Trophoblast cell (in vitro differentiated cells and primary cell): ENCODE measurements around the gene HOXA10.

ENCODE experiments used
- DNase-seq, 2 donors: peaks; one replicate each; pipeline ENCODE4 v3.0.0-alpha.2; 2016
- H2AFZ ChIP-seq: 2 replicates; pipeline ENCODE4 v1.6.1; 2013; ENCODE audit warnings: low read length, moderate library complexity, mild to moderate bottlenecking; ENCODE audit not compliant: insufficient read depth, poor library complexity
- H2AK5ac ChIP-seq: 2 replicates; pipeline ENCODE4 v1.6.1; 2013; ENCODE audit warnings: mild to moderate bottlenecking, low read length
- H2BK120ac ChIP-seq: 2 replicates; pipeline ENCODE4 v1.6.1; 2013; ENCODE audit warnings: low read length, mild to moderate bottlenecking, moderate library complexity; ENCODE audit not compliant: insufficient read depth, poor library complexity
- H2BK12ac ChIP-seq: 2 replicates; pipeline ENCODE4 v1.6.1; 2013; ENCODE audit warnings: mild to moderate bottlenecking, low read length, moderate library complexity
- H2BK5ac ChIP-seq: 2 replicates; pipeline ENCODE4 v1.6.1; 2013; ENCODE audit warnings: low read length, low read depth, moderate library complexity, mild to moderate bottlenecking; ENCODE audit not compliant: poor library complexity
- H3K14ac ChIP-seq: 2 replicates; pipeline ENCODE4 v1.6.1; 2013; ENCODE audit warnings: mild to moderate bottlenecking, low read length
- H3K18ac ChIP-seq: 2 replicates; pipeline ENCODE4 v1.6.1; 2013; ENCODE audit warnings: mild to moderate bottlenecking, low read length
- H3K23ac ChIP-seq: 2 replicates; pipeline ENCODE4 v1.6.1; 2013; ENCODE audit warnings: low read length
- H3K27ac ChIP-seq: 2 replicates; pipeline ENCODE4 v1.5.1; 2013; ENCODE audit warnings: low read depth, mild to moderate bottlenecking, inconsistent platforms, low read length, moderate library complexity
- H3K27me3 ChIP-seq: 2 replicates; pipeline ENCODE4 v1.6.1; 2013; ENCODE audit warnings: inconsistent platforms, mild to moderate bottlenecking, low read length, moderate library complexity; ENCODE audit not compliant: insufficient read depth
- H3K36me3 ChIP-seq, 2 experiments: 1 replicate in 1 of 2; 2 replicates in 1 of 2; pipeline ENCODE4 v1.6.1; 2013; ENCODE audit warnings: low read length in 2 of 2, mild to moderate bottlenecking in 2 of 2, moderate library complexity in 1 of 2; ENCODE audit not compliant: insufficient read depth in 2 of 2, control insufficient read depth in 1 of 2
- H3K4ac ChIP-seq: 2 replicates; pipeline ENCODE4 v1.6.1; 2013; ENCODE audit warnings: low read depth, mild to moderate bottlenecking, low read length, moderate library complexity
- H3K4me1 ChIP-seq, 2 experiments: 1 replicate in 1 of 2; 2 replicates in 1 of 2; pipeline ENCODE4 v1.6.1; 2013; ENCODE audit warnings: low read length in 2 of 2, mild to moderate bottlenecking in 2 of 2, moderate library complexity in 1 of 2; ENCODE audit not compliant: insufficient read depth in 2 of 2, control insufficient read depth in 1 of 2
- H3K4me2 ChIP-seq: 2 replicates; pipeline ENCODE4 v1.6.1; 2013; ENCODE audit warnings: inconsistent platforms, mild to moderate bottlenecking, low read length, moderate library complexity
- H3K4me3 ChIP-seq: 2 replicates; pipeline ENCODE4 v1.5.1; 2013; ENCODE audit warnings: mild to moderate bottlenecking, low read depth, low read length, inconsistent platforms
- H3K79me1 ChIP-seq: one replicate; pipeline ENCODE4 v1.6.1; 2013; ENCODE audit warnings: low read length
- H3K79me2 ChIP-seq: 2 replicates; pipeline ENCODE4 v1.6.1; 2013; ENCODE audit warnings: low read length, mild to moderate bottlenecking; ENCODE audit not compliant: control insufficient read depth, insufficient read depth, poor library complexity
- H3K9ac ChIP-seq: 2 replicates; pipeline ENCODE4 v1.6.1; 2013; ENCODE audit warnings: mild to moderate bottlenecking, low read length
- H3K9me3 ChIP-seq: 2 replicates; pipeline ENCODE4 v1.6.1; 2013; ENCODE audit warnings: low read depth, mild to moderate bottlenecking, control low read depth, inconsistent platforms, low read length; ENCODE audit not compliant: insufficient read depth
- H4K12ac ChIP-seq: 2 replicates; pipeline ENCODE4 v1.6.1; 2013; ENCODE audit warnings: low read depth, mild to moderate bottlenecking, low read length, moderate library complexity
- H4K8ac ChIP-seq: 2 replicates; pipeline ENCODE4 v1.6.1; 2013; ENCODE audit warnings: low read depth, mild to moderate bottlenecking, low read length, moderate library complexity
- H4K91ac ChIP-seq: one replicate; pipeline ENCODE4 v1.6.1; 2013; ENCODE audit warnings: low read depth, mild to moderate bottlenecking, low read length, moderate library complexity
- WGBS: extraction: QIAGEN DNeasy Blood & Tissue Kit; methylation state at CpG from one replicate; pipeline ENCODE4 v1.1.7; 2013; ENCODE audit warnings: missing lambda C conversion rate; ENCODE audit not compliant: insufficient read length, insufficient coverage; ENCODE audit errors: extremely low coverage; 5-methylcytosine and 5-hydroxymethylcytosine counted together

Gene HOXA10

GRCh38 chr7:27128034-27128433 is 46.1 kb downstream of the HOXA10 start:
- no peak overlapping the region for H4K12ac ChIP-seq
- no peak overlapping the region for H2BK120ac ChIP-seq
- H3K23ac ChIP-seq: no peak overlapping the region
- H3K4me2 ChIP-seq: no peak overlapping the region
- H3K14ac ChIP-seq: no peak overlapping the region
- H3K9me3 ChIP-seq: peaks cover 20% of the 10 kb centered on the region
- no peaks in the 10 kb centered on the region for H3K36me3 ChIP-seq
- no peak overlapping the region for H4K91ac ChIP-seq
- H2BK5ac ChIP-seq: no peak overlapping the region
- no peak overlapping the region for H2AK5ac ChIP-seq
- H2BK12ac ChIP-seq: no peak overlapping the region
- H3K27me3 ChIP-seq: peaks cover 84% of the 10 kb centered on the region
- H3K18ac ChIP-seq: no peak overlapping the region
- no peak overlapping the region for H3K4me3 ChIP-seq
- H3K4ac ChIP-seq: no peak overlapping the region
- no peak overlapping the region for H4K8ac ChIP-seq
- no peaks in the 10 kb centered on the region for H3K79me2 ChIP-seq
- no peak for DNase-seq
- H3K4me1 ChIP-seq: peaks cover 8 to 10% of the 10 kb centered on the region in 2 experiments
- no CpG with 5 or more reads among the region's 2 CpGs for WGBS
- H3K79me1 ChIP-seq: no peaks in the 10 kb centered on the region
- no peak overlapping the region for H3K27ac ChIP-seq
- no peak overlapping the region for H2AFZ ChIP-seq
- no peak overlapping the region for H3K9ac ChIP-seq

DNA sequence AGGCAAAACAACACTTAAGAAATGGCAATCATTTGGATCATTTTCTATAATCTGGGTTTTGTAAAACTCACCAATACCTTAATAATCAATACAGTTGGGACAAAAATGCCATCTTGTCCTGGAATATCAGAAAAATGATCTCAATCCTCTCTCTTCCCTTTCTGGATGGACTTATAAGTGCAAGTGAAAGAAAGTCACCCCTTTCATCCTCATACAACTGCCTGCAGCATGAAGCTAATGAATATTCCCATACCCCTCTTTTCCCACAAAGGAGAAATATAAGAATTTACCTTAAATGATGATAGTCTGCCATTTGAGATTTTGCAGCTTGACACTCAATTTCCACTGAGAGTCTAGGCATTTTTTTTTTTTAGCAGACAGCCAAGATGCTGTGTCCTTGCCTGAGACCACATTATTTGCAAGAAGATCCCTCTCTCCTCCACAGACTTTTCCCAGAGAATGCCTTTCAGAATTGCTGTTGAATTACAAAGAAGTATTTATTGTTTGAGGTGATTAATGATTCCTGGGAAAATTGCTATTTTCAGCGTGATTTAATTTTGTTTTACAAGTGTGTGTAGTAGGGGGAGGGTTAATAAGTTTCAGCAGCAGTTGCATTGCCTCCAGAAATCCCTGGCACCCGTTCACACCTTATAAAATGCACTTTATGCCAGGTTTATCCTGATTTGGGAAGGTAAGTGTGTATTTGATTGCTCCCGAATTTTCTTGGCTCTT is 47.4 kb downstream of the HOXA10 start:
- peaks cover 93% of the 10 kb centered on the region for H3K27me3 ChIP-seq
- H2AFZ ChIP-seq: no peak overlapping the region
- no peak overlapping the region for H4K91ac ChIP-seq
- H2AK5ac ChIP-seq: no peak overlapping the region
- no peak overlapping the region for H2BK5ac ChIP-seq
- no peaks in the 10 kb centered on the region for H3K79me1 ChIP-seq
- no peak overlapping the region for H3K18ac ChIP-seq
- no peak overlapping the region for H2BK12ac ChIP-seq
- no peak overlapping the region for H3K14ac ChIP-seq
- no peak overlapping the region for H4K12ac ChIP-seq
- peaks cover 8 to 10% of the 10 kb centered on the region in 2 experiments for H3K4me1 ChIP-seq
- H3K27ac ChIP-seq: no peak overlapping the region
- no peak overlapping the region for H3K23ac ChIP-seq
- no peak for DNase-seq
- no peaks in the 10 kb centered on the region for H3K79me2 ChIP-seq
- no peak overlapping the region for H3K4me3 ChIP-seq
- H3K9me3 ChIP-seq: peaks cover 25% of the 10 kb centered on the region
- H3K9ac ChIP-seq: no peak overlapping the region
- no peaks in the 10 kb centered on the region for H3K36me3 ChIP-seq
- no peak overlapping the region for H3K4ac ChIP-seq
- H2BK120ac ChIP-seq: no peak overlapping the region
- no peak overlapping the region for H4K8ac ChIP-seq
- no peak overlapping the region for H3K4me2 ChIP-seq
- no CpG with 5 or more reads among the region's 3 CpGs for WGBS

- no peak overlapping the region for H2BK120ac ChIP-seq
- no peaks in the 10 kb centered on the region for H3K79me2 ChIP-seq
- peaks cover 7% of the 10 kb centered on the region in 2 experiments for H3K4me1 ChIP-seq
- no peak overlapping the region for H3K4me2 ChIP-seq
- no peak for DNase-seq
- H3K23ac ChIP-seq: no peak overlapping the region
- H3K4me3 ChIP-seq: no peak overlapping the region
- H4K8ac ChIP-seq: no peak overlapping the region
- H3K27ac ChIP-seq: no peak overlapping the region
- peaks cover 23% of the 10 kb centered on the region for H3K9me3 ChIP-seq
- H3K27me3 ChIP-seq: peaks cover 88% of the 10 kb centered on the region
- H3K4ac ChIP-seq: no peak overlapping the region
- no peak overlapping the region for H2AFZ ChIP-seq
- no peak overlapping the region for H3K14ac ChIP-seq
- H4K12ac ChIP-seq: no peak overlapping the region
- H2BK12ac ChIP-seq: no peak overlapping the region
- no peak overlapping the region for H4K91ac ChIP-seq
- no peaks in the 10 kb centered on the region for H3K36me3 ChIP-seq
- H2BK5ac ChIP-seq: no peak overlapping the region
- no peak overlapping the region for H2AK5ac ChIP-seq
- WGBS: no CpG with 5 or more reads among the region's 5 CpGs
- H3K18ac ChIP-seq: no peak overlapping the region
- no peaks in the 10 kb centered on the region for H3K79me1 ChIP-seq
- H3K9ac ChIP-seq: no peak overlapping the region
Observed at GRCh38 chr7:27125986-27126394, 48.1 kb downstream of the HOXA10 start.

DNA sequence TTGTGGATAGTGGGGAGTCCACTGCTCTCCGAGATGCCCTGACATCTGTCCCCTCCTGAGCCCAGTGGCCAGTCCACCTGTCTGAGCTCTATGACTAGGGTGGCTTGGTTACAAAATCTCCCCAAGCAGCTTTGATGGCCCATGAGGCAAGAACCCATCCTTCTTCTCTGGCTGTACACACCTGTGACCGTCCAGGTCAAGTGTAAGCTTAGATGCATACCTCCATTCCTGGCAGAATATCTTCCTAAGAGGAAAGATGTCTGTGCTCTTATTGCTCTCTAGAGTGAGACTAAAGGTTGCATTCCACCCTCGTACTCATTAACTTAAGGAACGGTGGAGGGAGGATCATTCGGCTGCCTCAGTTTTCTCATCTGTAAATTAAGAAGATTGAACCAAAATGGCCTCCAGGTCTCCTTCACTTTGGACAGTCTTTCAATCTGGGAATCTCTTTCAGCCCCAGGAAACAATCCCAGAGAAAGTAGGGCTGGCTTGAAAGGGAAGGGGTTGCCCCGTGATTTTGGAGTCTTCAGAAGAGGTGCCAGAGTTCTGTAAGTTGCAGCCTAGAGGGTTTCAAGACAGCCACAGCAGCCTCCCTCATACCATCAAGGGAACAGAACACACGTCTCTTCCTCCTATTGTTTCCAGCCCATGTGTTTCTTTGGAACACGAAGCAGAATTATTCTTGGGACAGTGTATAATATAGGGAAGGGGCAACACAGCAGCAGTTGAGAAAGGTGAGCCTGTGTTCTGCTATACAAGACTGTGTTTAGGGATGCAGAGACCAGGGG is 49.0 kb downstream of the HOXA10 start:
- Histone ChIP-seq H3K9me3 (peaks cover 15% of the 10 kb centered on the region), H3K79me1 (no peaks in the 10 kb centered on the region), H3K27ac (no peak overlapping the region), H2BK120ac (no peak overlapping the region), H3K23ac (no peak overlapping the region), H3K14ac (no peak overlapping the region), H2BK12ac (no peak overlapping the region), H2AFZ (no peak overlapping the region), H3K4me1 (peaks cover 0 to under 1% of the 10 kb centered on the region in 2 experiments), H3K27me3 (peaks cover 88% of the 10 kb centered on the region), H3K36me3 (no peaks in the 10 kb centered on the region), H3K79me2 (no peaks in the 10 kb centered on the region), H3K18ac (no peak overlapping the region), H4K91ac (no peak overlapping the region), H3K9ac (no peak overlapping the region), H4K8ac (no peak overlapping the region), H2AK5ac (no peak overlapping the region), H3K4me3 (no peak overlapping the region), H4K12ac (no peak overlapping the region), H2BK5ac (no peak overlapping the region), H3K4me2 (no peak overlapping the region), H3K4ac (no peak overlapping the region)
- WGBS: no CpG with 5 or more reads among the region's 8 CpGs
- no peak for DNase-seq
